ENCODE results near the gene HIVEP3.

The HIVEP3 gene

DNA sequence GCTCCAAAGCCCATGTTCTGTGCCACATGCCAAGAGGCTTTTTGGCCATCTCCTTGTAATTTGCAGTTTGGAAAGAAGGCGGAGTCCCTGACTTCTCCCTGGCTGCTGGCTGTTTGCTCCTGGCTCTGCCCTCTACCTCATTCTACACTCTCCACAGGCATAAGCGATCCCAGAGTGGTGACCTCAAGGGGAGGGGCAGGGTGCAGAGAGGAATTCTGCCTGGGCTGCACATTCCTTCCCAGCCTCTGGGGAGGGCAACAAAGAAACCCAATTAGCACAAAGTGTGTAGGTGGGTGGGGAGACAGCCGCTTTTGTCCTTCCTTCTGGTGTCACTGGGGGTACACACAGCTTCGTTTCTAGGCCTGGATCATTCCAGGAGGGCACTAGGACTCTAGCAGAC is 95.3 kb downstream of the HIVEP3 start:
- H3K4me3 ChIP-seq (ENCODE audit: low read length): no peak overlapping the region
- TF ChIP-seq, protein P1, sequence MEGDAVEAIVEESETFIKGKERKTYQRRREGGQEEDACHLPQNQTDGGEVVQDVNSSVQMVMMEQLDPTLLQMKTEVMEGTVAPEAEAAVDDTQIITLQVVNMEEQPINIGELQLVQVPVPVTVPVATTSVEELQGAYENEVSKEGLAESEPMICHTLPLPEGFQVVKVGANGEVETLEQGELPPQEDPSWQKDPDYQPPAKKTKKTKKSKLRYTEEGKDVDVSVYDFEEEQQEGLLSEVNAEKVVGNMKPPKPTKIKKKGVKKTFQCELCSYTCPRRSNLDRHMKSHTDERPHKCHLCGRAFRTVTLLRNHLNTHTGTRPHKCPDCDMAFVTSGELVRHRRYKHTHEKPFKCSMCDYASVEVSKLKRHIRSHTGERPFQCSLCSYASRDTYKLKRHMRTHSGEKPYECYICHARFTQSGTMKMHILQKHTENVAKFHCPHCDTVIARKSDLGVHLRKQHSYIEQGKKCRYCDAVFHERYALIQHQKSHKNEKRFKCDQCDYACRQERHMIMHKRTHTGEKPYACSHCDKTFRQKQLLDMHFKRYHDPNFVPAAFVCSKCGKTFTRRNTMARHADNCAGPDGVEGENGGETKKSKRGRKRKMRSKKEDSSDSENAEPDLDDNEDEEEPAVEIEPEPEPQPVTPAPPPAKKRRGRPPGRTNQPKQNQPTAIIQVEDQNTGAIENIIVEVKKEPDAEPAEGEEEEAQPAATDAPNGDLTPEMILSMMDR (conservative IDR thresholded peaks at IDR 0.05; ENCODE audit: low read depth, low read length): no peak
- peak; percentile 38 for DNase-seq (ENCODE audit: low read depth)

DNA sequence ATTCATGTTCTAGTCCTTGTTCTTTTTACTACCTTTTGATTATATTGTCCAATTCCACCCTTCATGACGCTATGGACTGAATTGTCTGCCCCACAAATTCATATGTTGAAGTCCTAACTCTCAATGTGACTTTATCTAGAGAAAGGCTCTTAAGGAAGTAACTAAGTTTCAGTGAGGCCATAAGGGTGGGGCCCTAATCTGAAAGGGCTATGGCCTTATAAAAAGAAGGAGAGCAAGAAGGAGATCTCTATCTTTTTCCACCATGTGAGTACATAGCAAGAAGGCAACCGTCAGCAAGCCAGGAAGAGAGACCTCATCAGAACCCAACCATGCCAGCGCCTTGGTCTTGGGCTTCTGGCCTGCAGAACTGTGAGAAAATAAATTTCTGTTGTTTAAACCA is 95.9 kb downstream of the HIVEP3 start:
- H3K4me3 ChIP-seq (ENCODE audit: low read length): no peak overlapping the region
- DNase-seq (ENCODE audit: low read depth): no peak
- TF ChIP-seq, protein P1 (conservative IDR thresholded peaks at IDR 0.05; ENCODE audit: low read depth, low read length): no peak

DNA sequence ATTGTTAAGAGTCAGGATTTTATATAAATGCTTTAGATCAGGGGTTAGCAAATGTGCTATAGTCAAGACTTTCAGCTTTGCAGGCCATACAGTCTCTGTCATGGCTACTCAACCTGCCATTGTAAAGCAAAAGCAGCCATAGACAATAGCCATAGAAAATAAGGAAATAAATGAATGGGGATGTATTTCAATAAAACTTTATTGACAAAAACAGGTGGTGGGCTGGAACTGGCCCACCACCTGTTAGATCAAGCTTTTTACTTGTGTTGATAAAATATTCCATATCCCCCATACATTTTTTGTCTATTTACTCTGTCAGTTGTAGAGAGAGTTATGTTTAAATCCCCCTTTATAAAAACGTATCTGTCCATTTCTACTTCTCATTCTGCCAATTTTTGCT is 98.9 kb downstream of the HIVEP3 start:
- H3K4me3 ChIP-seq (ENCODE audit: low read length): no peak overlapping the region
- DNase-seq (ENCODE audit: low read depth): no peak
- TF ChIP-seq, protein P1 (conservative IDR thresholded peaks at IDR 0.05; ENCODE audit: low read depth, low read length): no peak

DNA sequence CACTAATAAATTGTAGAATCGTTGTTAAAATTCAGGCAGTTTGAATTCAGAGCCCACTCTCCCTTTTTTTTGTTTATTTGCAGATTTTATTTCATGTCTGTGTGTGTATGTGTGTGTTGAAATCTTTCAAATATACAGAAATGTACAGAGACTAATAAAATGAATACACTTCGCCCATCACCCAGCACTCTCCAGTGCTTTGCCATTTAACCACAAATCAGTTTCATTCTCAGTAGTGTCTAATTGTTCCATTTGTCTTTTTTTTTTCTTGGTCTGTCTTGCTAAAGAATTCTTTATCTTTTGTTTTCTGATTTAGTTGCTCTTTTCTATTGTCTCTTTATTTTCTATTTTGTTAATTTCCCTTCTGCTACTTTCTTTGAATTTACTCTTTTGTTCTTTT is 99.7 kb downstream of the HIVEP3 start:
- DNase-seq (ENCODE audit: low read depth): no peak
- TF ChIP-seq, protein P1 (conservative IDR thresholded peaks at IDR 0.05; ENCODE audit: low read depth, low read length): no peak
- no peak overlapping the region for H3K4me3 ChIP-seq (ENCODE audit: low read length)

DNA sequence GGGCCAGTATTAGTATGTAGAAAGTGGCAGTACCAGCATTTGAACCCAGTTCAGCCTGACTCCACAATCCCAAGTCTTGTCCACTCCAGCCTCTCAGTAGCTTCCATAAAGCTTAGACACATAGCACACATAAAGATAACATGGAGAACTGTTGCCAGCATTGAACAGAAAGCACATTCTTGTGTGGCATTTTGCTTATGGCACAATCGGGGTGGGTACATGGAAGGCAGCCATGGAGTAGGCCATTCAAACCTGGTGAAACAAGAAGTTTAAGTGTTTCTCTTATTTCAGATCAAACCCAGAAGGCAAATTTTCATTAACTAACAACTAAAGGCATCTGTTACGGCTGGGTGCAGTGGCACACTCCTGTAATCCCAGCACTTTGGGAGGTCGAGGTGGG is 102.7 kb downstream of the HIVEP3 start:
- DNase-seq (ENCODE audit: low read depth): no peak
- TF ChIP-seq, protein P1 (conservative IDR thresholded peaks at IDR 0.05; ENCODE audit: low read depth, low read length): no peak
- no peak overlapping the region for H3K4me3 ChIP-seq (ENCODE audit: low read length)

DNA sequence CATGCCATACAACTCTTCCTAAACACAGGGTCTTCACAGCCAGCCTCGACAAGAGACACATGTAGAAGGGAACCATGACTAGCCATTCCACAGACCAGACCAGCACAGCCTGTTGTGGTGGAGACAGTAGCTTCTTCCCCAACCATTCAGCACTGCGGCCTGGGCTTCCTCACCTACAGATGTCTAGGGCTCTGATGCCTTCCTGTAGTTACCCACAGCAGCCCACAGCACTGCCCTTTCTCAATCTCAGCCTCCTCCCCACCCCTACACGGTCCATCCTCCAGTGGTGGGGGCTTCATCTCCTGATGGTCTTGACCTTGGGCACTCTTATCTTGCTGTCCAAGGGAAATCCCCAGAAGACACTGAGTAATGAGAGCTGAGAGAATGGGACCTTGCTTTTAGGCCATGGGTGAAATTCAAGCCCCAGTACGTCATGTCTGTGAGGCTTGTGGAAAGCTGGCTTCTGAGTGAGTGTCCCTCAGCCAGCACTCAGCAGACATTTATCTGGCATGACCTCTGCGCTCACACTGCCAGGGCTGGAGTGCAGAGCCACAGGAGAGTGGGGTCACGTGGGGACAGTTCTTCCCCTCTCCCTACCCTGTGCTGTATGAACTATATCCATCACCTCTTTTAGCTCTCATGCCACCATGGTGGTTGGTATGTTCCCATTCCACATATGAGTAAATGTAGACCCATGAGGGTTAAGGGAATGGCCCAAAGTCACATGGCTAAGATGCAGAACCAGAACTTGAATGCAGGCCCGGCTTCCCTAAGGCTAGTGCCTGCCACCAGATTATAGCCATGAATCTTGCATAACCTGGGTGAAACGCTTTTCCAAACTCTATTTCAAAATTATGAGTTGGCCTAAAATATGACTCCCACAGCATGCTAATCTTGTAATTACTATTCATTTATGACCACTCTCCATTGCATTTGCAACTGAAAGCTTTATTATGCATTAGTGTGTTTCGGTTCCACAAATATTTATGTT is 104.7 kb downstream of the HIVEP3 start:
- no peak for DNase-seq (ENCODE audit: low read depth)
- no peak overlapping the region for H3K4me3 ChIP-seq (ENCODE audit: low read length)
- TF ChIP-seq, protein P1 (conservative IDR thresholded peaks at IDR 0.05; ENCODE audit: low read depth, low read length): no peak

DNA sequence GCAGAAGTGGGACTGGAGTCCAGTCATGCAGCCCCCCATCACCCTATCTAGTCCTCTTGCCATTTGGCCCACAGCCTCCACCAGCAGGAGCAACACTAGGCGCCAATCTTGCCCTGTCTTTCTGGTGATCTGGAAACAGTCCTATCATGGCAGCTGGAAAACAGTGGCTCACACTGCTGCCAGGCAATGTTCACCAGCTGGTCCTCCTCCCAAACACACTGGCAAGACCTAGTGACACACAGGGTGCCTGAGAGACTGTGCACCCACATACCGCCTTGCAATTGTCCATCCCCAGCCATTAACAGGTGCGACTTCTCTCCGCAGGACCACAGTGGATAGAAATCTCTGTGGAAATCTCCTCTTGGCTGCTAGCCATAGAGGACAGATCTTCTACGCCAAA is 105.5 kb downstream of the HIVEP3 start:
- DNase-seq (ENCODE audit: low read depth): no peak
- H3K4me3 ChIP-seq (ENCODE audit: low read length): no peak overlapping the region
- TF ChIP-seq, protein P1 (conservative IDR thresholded peaks at IDR 0.05; ENCODE audit: low read depth, low read length): no peak

Measured in retinal pigment epithelial cell (primary cell).